GM12874 (cell line): ENCODE measurements around the gene VSIG8.

ENCODE experiments used
- CTCF ChIP-seq: IDR thresholded peaks from 2 replicates; pipeline ENCODE4 v1.5.1; 2011; ENCODE audit warnings: low read depth, mild to moderate bottlenecking, control low read depth, low read length, moderate library complexity; ENCODE audit not compliant: insufficient read depth

Gene VSIG8

GRCh38 chr1:159862031-159862430 is 426 bp downstream of the VSIG8 start:
- TF ChIP-seq CTCF: no peak

DNA sequence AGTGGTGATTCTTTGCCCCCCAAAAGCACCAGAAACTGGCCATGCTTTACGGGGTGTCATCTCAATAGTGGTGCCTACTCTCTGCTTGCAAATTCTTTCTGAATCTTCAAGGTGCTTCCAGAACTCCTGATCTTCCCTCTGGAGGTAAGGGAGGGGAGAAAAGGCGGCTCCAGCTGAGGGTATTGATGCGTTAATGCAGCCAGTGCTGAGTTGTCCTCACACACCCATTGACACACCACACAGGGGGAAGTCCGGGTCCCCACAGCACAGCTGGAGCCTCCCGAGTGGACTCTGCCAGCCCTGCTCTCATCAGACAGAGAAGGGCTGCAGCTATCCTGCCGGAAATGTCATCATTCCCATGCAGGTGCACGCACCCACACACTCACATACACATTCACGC is 1.2 kb downstream of the VSIG8 start:
- no peak for TF ChIP-seq CTCF

GRCh38 chr1:159860456-159860855 is 2.0 kb downstream of the VSIG8 start:
- no peak for TF ChIP-seq CTCF

DNA sequence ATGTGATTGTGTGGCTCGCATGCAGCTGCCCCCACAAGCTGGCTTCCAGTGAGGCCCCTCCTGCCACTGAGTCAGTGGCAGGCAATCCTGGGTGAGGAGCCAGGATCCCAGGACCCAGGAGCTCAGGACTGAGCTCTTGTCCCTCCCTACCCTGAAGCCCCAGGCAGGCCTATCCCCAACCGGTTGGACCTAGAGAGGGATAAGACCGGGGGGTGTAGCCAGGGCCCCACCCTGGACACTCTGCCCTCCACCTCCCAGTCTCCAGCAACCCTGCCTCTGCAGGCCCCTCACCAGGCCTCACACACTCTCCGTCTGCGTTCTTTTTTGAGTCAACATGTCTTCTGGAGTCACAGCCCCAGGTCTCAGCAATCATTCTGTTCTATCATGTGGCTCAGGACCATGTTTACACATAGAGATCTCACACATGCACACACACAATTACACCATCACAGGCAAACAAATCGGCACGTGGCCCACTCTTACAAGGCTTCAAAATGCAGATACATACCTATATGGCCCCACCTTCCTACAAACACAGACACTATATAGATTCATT is 2.6 kb downstream of the VSIG8 start:
- TF ChIP-seq CTCF: no peak

- TF ChIP-seq CTCF: no peak
Measured at GRCh38 chr1:159857889-159858288, 4.6 kb downstream of the VSIG8 start.

DNA sequence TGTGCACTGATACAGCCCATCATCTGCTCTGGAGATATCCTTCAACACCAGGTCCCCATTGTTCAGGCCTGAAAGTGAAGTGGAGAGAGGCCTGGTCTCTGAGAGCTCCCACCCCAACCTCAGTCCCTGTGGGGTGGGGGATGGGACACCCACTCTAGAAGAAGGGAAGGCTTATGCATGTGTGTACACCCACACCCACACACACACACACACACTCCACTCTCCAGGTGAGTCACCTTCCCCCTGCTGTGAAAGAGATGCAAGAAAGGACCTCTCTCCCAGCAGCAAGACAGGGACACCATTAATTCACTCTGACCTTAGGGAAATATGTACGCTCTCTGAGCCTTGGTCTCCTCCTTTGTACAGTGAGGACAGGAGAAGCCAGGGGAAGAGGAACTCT is 5.9 kb downstream of the VSIG8 start:
- no peak for TF ChIP-seq CTCF

- no peak for TF ChIP-seq CTCF
Measured at GRCh38 chr1:159855709-159856108, 6.7 kb downstream of the VSIG8 start.

- no peak for TF ChIP-seq CTCF
Measured at GRCh38 chr1:159854693-159855192, 7.7 kb downstream of the VSIG8 start.
